HG02588 (cell line): ENCODE results near the gene SDS.

Experiments used
- ATAC-seq: cut with Tn5 transposase; IDR thresholded peaks from one replicate; pipeline ENCODE4 v1.9.1; 2021; ENCODE audit warnings: mild to moderate bottlenecking, moderate library complexity; ENCODE audit not compliant: unreplicated experiment

SDS gene

GRCh38 chr12:113427882-113428281 lies 24.2 kb upstream of the SDS start:
- no peak for ATAC-seq

- no peak for ATAC-seq
Observed at GRCh38 chr12:113425960-113426453, 22.3 kb upstream of the SDS start.

GRCh38 chr12:113424915-113425823 lies 21.5 kb upstream of the SDS start:
- no peak for ATAC-seq

- no peak for ATAC-seq
Observed at GRCh38 chr12:113424456-113424855, 20.8 kb upstream of the SDS start.

GRCh38 chr12:113422886-113423669 lies 19.4 kb upstream of the SDS start:
- ATAC-seq, result no peak

GRCh38 chr12:113422030-113422885 lies 18.6 kb upstream of the SDS start, which contains the start of gene SDSL:
Gene SDSL (plus strand): TSS chr12:113422380. CDS start chr12:113427983, 5,603 bp downstream.
- ATAC-seq, result peak; percentile 88

GRCh38 chr12:113420996-113421595 lies 17.4 kb upstream of the SDS start:
- ATAC-seq, result no peak

- ATAC-seq, result no peak
Observed at GRCh38 chr12:113418213-113418879, 14.7 kb upstream of the SDS start.

- ATAC-seq, result no peak
Observed at GRCh38 chr12:113416091-113416754, 12.5 kb upstream of the SDS start.

GRCh38 chr12:113414519-113415038 lies 10.9 kb upstream of the SDS start:
- ATAC-seq, result no peak

GRCh38 chr12:113413488-113413939 lies 9.8 kb upstream of the SDS start:
- ATAC-seq, result no peak

- no peak for ATAC-seq
Observed at GRCh38 chr12:113409462-113410124, 5.9 kb upstream of the SDS start.

- ATAC-seq, result no peak
Observed at GRCh38 chr12:113408756-113409298, 5.1 kb upstream of the SDS start.

- ATAC-seq, result no peak
Observed at GRCh38 chr12:113407931-113408600, 4.4 kb upstream of the SDS start.

- ATAC-seq, result no peak
Observed at GRCh38 chr12:113405694-113406093, 2.0 kb upstream of the SDS start.

GRCh38 chr12:113402586-113403260 lies 964 bp downstream of the SDS start:
- ATAC-seq, result no peak
